Lower leg skin (tissue), 3 donors: ENCODE data around the gene CHCHD10.

Experiments
- POLR2A ChIP-seq, 2 donors: fragments of 450-650 bp; IDR thresholded peaks; one replicate each; pipeline ENCODE4 v1.6.1; 2016 to 2017; ENCODE audit warnings: antibody characterized with exemption in 2 of 2, mild to moderate bottlenecking in 1 of 2, moderate library complexity in 1 of 2
- TF ChIP-seq, protein P1 (sequence below), 3 donors: fragments of 450-650 bp; IDR thresholded peaks; one replicate each; pipeline ENCODE4 v1.5.1; 2016; ENCODE audit warnings: antibody characterized with exemption in 3 of 3, mild to moderate bottlenecking in 3 of 3, moderate library complexity in 2 of 3

- no peak for TF ChIP-seq POLR2A (IDR thresholded peaks at IDR 0.05)
- TF ChIP-seq, protein P1, sequence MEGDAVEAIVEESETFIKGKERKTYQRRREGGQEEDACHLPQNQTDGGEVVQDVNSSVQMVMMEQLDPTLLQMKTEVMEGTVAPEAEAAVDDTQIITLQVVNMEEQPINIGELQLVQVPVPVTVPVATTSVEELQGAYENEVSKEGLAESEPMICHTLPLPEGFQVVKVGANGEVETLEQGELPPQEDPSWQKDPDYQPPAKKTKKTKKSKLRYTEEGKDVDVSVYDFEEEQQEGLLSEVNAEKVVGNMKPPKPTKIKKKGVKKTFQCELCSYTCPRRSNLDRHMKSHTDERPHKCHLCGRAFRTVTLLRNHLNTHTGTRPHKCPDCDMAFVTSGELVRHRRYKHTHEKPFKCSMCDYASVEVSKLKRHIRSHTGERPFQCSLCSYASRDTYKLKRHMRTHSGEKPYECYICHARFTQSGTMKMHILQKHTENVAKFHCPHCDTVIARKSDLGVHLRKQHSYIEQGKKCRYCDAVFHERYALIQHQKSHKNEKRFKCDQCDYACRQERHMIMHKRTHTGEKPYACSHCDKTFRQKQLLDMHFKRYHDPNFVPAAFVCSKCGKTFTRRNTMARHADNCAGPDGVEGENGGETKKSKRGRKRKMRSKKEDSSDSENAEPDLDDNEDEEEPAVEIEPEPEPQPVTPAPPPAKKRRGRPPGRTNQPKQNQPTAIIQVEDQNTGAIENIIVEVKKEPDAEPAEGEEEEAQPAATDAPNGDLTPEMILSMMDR (IDR thresholded peaks at IDR 0.05) = no peak
These were observed 24.5 kb downstream of the CHCHD10 start for GRCh38 chr22:23743303-23743705.
